ENCODE data around the gene KAT6B. TPM values are rescaled to one million over a fixed set of nuclear protein-coding genes. Genes with fewer than 3 reads are reported as not detected.

The KAT6B gene
- total and polyA plus RNA-seq, 2 donors = 12.2 to 22.1 TPM

DNA sequence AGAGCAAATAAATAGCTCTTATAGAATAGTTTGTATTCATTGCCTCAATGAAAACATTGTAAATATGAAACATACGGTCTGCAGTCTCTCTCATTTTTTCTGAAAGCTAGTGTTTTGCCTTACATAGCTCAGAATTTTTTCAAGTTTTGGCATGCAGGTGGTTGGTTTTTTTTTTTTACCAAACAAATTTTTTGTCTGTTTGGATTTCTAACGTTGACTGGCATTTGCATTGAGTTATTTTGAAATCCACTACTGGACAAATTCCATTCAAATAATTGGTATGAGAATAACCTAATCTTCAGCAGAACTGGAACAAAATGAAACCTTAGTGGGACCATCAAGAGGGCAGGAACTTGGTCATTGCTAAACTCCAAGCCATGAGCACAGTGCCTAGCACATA lies 177.5 kb downstream of the KAT6B start:
- Histone ChIP-seq H3K4me1 (ENCODE audit: control insufficient read depth in 2 of 2, insufficient read depth in 2 of 2, low read length in 2 of 2) (no peaks in the 10 kb centered on the region), H3K9me3 (ENCODE audit: control insufficient read depth in 2 of 2, insufficient read depth in 1 of 2, low read length in 1 of 2) (no peaks in the 10 kb centered on the region), H3K36me3 (ENCODE audit: control insufficient read depth in 2 of 2, insufficient read depth in 2 of 2, low read length in 1 of 2) (peaks cover 5 to 33% of the 10 kb centered on the region in 2 donors), H3K27ac (ENCODE audit: low read depth in 1 of 2, low read length in 1 of 2) (no peak overlapping the region), H3K27me3 (ENCODE audit: control insufficient read depth in 2 of 2, insufficient read depth in 1 of 2, low read length in 1 of 2) (no peaks in the 10 kb centered on the region), H3K4me3 (ENCODE audit: low read length in 2 of 2) (no peak overlapping the region)
- no peak for DNase-seq (ENCODE audit: low read depth in 6 of 9, low spot score in 9 of 9)
- 96% methylated on average over 2 of the region's 2 CpGs for WGBS

DNA sequence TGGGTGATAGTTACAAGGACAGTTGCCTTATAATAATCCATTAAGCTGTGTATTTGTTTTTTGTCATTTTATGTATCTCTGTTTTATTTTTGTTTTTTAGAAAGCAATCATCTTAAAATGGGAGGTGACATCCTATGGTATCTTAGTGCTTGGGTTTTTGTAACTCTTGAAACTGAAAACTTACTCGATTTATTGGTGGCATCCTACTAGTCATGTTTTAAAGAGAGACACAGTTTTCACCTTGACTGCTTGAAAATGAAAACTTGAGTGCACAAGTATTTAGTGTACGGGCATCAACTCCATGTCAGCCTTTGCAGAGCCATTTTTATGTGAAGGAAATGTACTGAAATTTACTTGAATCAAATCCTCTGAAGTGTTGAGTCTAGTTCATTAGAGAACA lies 181.2 kb downstream of the KAT6B start:
- WGBS = 84% methylated on average over 2 of the region's 2 CpGs
- no peak for DNase-seq (ENCODE audit: low read depth in 6 of 9, low spot score in 9 of 9)
- Histone ChIP-seq H3K36me3 (ENCODE audit: control insufficient read depth in 2 of 2, insufficient read depth in 2 of 2, low read length in 1 of 2) (peaks cover 11 to 23% of the 10 kb centered on the region in 2 donors), H3K4me1 (ENCODE audit: control insufficient read depth in 2 of 2, insufficient read depth in 2 of 2, low read length in 2 of 2) (no peaks in the 10 kb centered on the region), H3K9me3 (ENCODE audit: control insufficient read depth in 2 of 2, insufficient read depth in 1 of 2, low read length in 1 of 2) (no peaks in the 10 kb centered on the region), H3K27ac (ENCODE audit: low read depth in 1 of 2, low read length in 1 of 2) (no peak overlapping the region), H3K27me3 (ENCODE audit: control insufficient read depth in 2 of 2, insufficient read depth in 1 of 2, low read length in 1 of 2) (no peaks in the 10 kb centered on the region), H3K4me3 (ENCODE audit: low read length in 2 of 2) (no peak overlapping the region)

DNA sequence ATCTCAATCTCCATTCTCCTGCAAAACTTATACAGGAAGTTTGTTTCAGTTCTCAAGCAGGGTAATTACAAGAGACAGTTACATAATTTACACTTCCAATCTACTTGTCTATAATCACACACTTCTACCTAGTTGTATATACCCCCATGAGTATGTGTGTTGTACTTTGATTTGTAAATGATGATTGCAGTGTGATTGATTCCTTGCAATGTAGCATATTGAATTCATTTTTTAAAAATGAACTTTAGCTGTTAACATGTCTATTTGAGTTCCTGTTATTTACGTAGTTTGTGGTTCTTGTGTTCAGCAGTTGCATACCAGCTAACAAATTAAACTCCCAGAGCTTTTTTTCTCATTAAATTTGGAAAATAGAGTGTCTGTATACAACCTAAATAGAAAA lies 182.6 kb downstream of the KAT6B start:
- H3K27ac ChIP-seq (ENCODE audit: low read depth in 1 of 2, low read length in 1 of 2) = no peak overlapping the region
- H3K9me3 ChIP-seq (ENCODE audit: control insufficient read depth in 2 of 2, insufficient read depth in 1 of 2, low read length in 1 of 2) = no peaks in the 10 kb centered on the region
- 51% methylated on average over 1 of the region's 1 CpG for WGBS
- H3K4me1 ChIP-seq (ENCODE audit: control insufficient read depth in 2 of 2, insufficient read depth in 2 of 2, low read length in 2 of 2) = no peaks in the 10 kb centered on the region
- no peak overlapping the region for H3K4me3 ChIP-seq (ENCODE audit: low read length in 2 of 2)
- H3K27me3 ChIP-seq (ENCODE audit: control insufficient read depth in 2 of 2, insufficient read depth in 1 of 2, low read length in 1 of 2) = no peaks in the 10 kb centered on the region
- no peak for DNase-seq (ENCODE audit: low read depth in 6 of 9, low spot score in 9 of 9)
- peaks cover 11 to 27% of the 10 kb centered on the region in 2 donors for H3K36me3 ChIP-seq (ENCODE audit: control insufficient read depth in 2 of 2, insufficient read depth in 2 of 2, low read length in 1 of 2)

DNA sequence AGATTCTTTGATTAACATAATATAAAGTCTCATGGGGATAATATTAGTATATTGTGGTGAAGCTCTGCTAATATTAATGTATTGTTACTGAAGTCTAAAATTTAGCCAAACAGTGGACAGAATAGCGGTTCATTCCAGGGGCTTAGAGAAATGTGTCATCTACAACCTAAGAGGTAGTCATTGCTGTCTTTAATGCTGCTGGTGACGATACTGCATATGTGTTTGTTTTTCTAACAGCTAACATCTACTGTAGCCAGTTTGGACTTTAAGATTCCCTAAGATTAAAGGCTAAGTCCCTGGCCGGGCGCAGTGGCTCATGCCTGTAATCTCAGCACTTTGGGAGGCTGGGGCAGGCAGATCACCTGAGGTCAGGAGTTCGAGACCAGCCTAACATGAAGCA lies 183.0 kb downstream of the KAT6B start:
- WGBS = 97% methylated on average over 5 of the region's 5 CpGs
- H3K9me3 ChIP-seq (ENCODE audit: control insufficient read depth in 2 of 2, insufficient read depth in 1 of 2, low read length in 1 of 2) = no peaks in the 10 kb centered on the region
- H3K4me1 ChIP-seq (ENCODE audit: control insufficient read depth in 2 of 2, insufficient read depth in 2 of 2, low read length in 2 of 2) = peaks cover 0 to under 1% of the 10 kb centered on the region in 2 donors
- no peak overlapping the region for H3K4me3 ChIP-seq (ENCODE audit: low read length in 2 of 2)
- H3K36me3 ChIP-seq (ENCODE audit: control insufficient read depth in 2 of 2, insufficient read depth in 2 of 2, low read length in 1 of 2) = peaks cover 11 to 24% of the 10 kb centered on the region in 2 donors
- no peak for DNase-seq (ENCODE audit: low read depth in 6 of 9, low spot score in 9 of 9)
- H3K27ac ChIP-seq (ENCODE audit: low read depth in 1 of 2, low read length in 1 of 2) = no peak overlapping the region
- no peaks in the 10 kb centered on the region for H3K27me3 ChIP-seq (ENCODE audit: control insufficient read depth in 2 of 2, insufficient read depth in 1 of 2, low read length in 1 of 2)

DNA sequence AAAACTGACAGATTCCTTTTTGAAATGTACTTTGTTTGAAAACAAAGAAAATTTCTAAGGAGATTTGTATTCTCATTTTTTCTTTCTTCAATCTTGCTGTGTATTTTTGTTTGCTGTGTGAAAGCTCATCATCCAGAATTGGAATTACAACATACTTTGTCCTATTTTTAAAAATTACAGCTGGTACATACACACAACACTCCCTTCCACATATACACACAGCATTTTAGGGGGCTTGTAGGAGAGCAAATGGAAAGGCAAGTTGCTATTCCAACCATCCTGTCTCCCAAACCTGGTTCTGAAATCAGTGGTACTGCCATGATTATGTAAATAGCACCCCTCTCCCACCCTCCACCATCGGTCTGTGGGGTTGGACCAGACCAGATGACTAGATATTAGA lies 184.0 kb downstream of the KAT6B start:
- H3K9me3 ChIP-seq (ENCODE audit: control insufficient read depth in 2 of 2, insufficient read depth in 1 of 2, low read length in 1 of 2) = no peaks in the 10 kb centered on the region
- no peak overlapping the region for H3K27ac ChIP-seq (ENCODE audit: low read depth in 1 of 2, low read length in 1 of 2)
- peaks cover 0 to 6% of the 10 kb centered on the region in 2 donors for H3K4me1 ChIP-seq (ENCODE audit: control insufficient read depth in 2 of 2, insufficient read depth in 2 of 2, low read length in 2 of 2)
- H3K27me3 ChIP-seq (ENCODE audit: control insufficient read depth in 2 of 2, insufficient read depth in 1 of 2, low read length in 1 of 2) = no peaks in the 10 kb centered on the region
- WGBS = 95% methylated on average over 1 of the region's 1 CpG
- DNase-seq (ENCODE audit: low read depth in 6 of 9, low spot score in 9 of 9) = no peak
- H3K36me3 ChIP-seq (ENCODE audit: control insufficient read depth in 2 of 2, insufficient read depth in 2 of 2, low read length in 1 of 2) = peaks cover 11 to 22% of the 10 kb centered on the region in 2 donors
- no peak overlapping the region for H3K4me3 ChIP-seq (ENCODE audit: low read length in 2 of 2)

DNA sequence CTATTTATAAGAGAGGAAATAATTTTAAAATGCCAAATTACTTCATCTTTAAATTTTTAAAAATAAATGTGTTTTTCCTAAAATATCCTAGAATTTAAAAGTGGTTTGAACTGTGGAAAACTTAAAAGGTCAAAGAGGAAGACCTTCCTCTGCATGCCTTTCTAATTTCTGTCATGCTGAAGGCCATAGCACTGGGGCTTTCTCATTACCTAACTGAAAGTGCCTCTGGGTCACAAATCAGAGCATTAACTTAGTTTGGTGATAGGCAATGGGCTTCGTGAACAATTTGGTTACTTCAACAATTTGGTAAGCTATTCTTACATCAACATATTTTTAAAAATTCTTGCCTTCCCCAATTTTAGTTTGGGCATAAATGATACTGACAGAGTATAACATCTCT lies 184.8 kb downstream of the KAT6B start:
- Histone ChIP-seq H3K4me3 (ENCODE audit: low read length in 2 of 2) (no peak overlapping the region), H3K36me3 (ENCODE audit: control insufficient read depth in 2 of 2, insufficient read depth in 2 of 2, low read length in 1 of 2) (peaks cover 11 to 22% of the 10 kb centered on the region in 2 donors), H3K4me1 (ENCODE audit: control insufficient read depth in 2 of 2, insufficient read depth in 2 of 2, low read length in 2 of 2) (peaks cover 0 to 6% of the 10 kb centered on the region in 2 donors), H3K27me3 (ENCODE audit: control insufficient read depth in 2 of 2, insufficient read depth in 1 of 2, low read length in 1 of 2) (no peaks in the 10 kb centered on the region), H3K9me3 (ENCODE audit: control insufficient read depth in 2 of 2, insufficient read depth in 1 of 2, low read length in 1 of 2) (no peaks in the 10 kb centered on the region), H3K27ac (ENCODE audit: low read depth in 1 of 2, low read length in 1 of 2) (no peak overlapping the region)
- 96% methylated on average over 1 of the region's 1 CpG for WGBS
- no peak for DNase-seq (ENCODE audit: low read depth in 6 of 9, low spot score in 9 of 9)

DNA sequence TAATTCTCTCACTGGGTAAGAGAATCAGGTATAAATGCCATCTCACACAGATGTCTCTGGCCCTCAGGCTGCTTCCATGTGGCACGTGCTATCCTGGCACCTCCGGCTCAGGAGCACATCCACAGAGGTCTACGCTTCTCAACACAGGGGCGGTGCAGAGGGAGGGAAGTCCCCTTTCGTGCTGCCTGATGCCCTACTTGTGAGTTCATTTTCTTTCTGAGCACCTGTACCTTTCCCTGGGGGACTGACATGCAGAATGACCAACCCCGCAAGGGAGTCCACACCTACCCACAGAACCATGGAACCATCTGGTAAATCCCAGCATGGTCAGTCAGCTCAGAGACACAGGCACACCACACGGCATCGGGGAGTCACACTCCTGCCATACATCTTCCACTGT lies 186.1 kb downstream of the KAT6B start:
- Histone ChIP-seq H3K4me1 (ENCODE audit: control insufficient read depth in 2 of 2, insufficient read depth in 2 of 2, low read length in 2 of 2) (peaks cover 0 to 6% of the 10 kb centered on the region in 2 donors), H3K36me3 (ENCODE audit: control insufficient read depth in 2 of 2, insufficient read depth in 2 of 2, low read length in 1 of 2) (peaks cover 6 to 19% of the 10 kb centered on the region in 2 donors), H3K27ac (ENCODE audit: low read depth in 1 of 2, low read length in 1 of 2) (no peak overlapping the region), H3K27me3 (ENCODE audit: control insufficient read depth in 2 of 2, insufficient read depth in 1 of 2, low read length in 1 of 2) (no peaks in the 10 kb centered on the region), H3K9me3 (ENCODE audit: control insufficient read depth in 2 of 2, insufficient read depth in 1 of 2, low read length in 1 of 2) (no peaks in the 10 kb centered on the region), H3K4me3 (ENCODE audit: low read length in 2 of 2) (no peak overlapping the region)
- WGBS = 99% methylated on average over 8 of the region's 8 CpGs
- no peak for DNase-seq (ENCODE audit: low read depth in 6 of 9, low spot score in 9 of 9)

DNA sequence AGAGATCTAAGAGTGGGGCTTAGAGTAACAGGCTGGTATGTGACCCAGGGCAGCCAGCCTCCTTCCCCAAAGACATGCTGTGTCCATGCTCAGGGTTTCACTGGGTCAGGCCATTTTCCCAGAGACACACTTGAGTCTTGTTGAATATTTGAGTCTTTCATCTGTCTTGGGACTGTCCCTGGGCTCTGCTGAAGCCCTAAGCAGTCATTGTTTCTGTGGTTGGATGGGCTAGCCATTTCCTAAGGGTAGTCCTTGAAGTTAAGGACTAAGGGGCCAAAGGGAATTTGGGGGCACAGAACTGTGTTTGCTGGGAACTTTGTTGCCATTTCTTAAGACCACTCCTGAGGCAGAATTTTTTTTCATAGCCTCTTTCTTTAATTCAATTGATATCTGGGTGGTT lies 186.6 kb downstream of the KAT6B start:
- DNase-seq (ENCODE audit: low read depth in 6 of 9, low spot score in 9 of 9) = no peak
- H3K36me3 ChIP-seq (ENCODE audit: control insufficient read depth in 2 of 2, insufficient read depth in 2 of 2, low read length in 1 of 2) = peaks cover 6 to 23% of the 10 kb centered on the region in 2 donors
- no peaks in the 10 kb centered on the region for H3K9me3 ChIP-seq (ENCODE audit: control insufficient read depth in 2 of 2, insufficient read depth in 1 of 2, low read length in 1 of 2)
- no peaks in the 10 kb centered on the region for H3K27me3 ChIP-seq (ENCODE audit: control insufficient read depth in 2 of 2, insufficient read depth in 1 of 2, low read length in 1 of 2)
- peaks cover 0 to 7% of the 10 kb centered on the region in 2 donors for H3K4me1 ChIP-seq (ENCODE audit: control insufficient read depth in 2 of 2, insufficient read depth in 2 of 2, low read length in 2 of 2)
- H3K4me3 ChIP-seq (ENCODE audit: low read length in 2 of 2) = no peak overlapping the region
- no peak overlapping the region for H3K27ac ChIP-seq (ENCODE audit: low read depth in 1 of 2, low read length in 1 of 2)

DNA sequence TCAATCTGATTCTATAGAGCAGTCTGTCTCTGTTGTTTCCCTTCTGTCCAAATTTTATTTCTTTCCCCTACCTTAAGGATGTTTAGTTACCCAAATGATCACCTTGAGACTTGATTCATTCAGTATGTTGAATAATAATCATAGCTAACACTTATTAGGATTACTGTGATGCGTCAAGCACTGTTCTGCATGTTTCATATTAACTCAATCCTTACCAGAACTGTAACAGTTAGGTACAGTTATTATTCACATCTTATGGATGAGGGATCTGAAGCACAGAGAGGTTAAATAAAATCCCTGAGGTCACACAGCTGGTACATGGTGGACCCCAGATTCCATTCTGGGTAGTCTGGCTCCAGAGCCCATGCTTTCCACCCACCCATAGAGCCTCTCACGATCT lies 187.1 kb downstream of the KAT6B start:
- Histone ChIP-seq H3K4me3 (ENCODE audit: low read length in 2 of 2) (no peak overlapping the region), H3K27me3 (ENCODE audit: control insufficient read depth in 2 of 2, insufficient read depth in 1 of 2, low read length in 1 of 2) (no peaks in the 10 kb centered on the region), H3K36me3 (ENCODE audit: control insufficient read depth in 2 of 2, insufficient read depth in 2 of 2, low read length in 1 of 2) (peaks cover 6 to 24% of the 10 kb centered on the region in 2 donors), H3K9me3 (ENCODE audit: control insufficient read depth in 2 of 2, insufficient read depth in 1 of 2, low read length in 1 of 2) (no peaks in the 10 kb centered on the region), H3K4me1 (ENCODE audit: control insufficient read depth in 2 of 2, insufficient read depth in 2 of 2, low read length in 2 of 2) (peaks cover 0 to 11% of the 10 kb centered on the region in 2 donors), H3K27ac (ENCODE audit: low read depth in 1 of 2, low read length in 1 of 2) (no peak overlapping the region)
- no peak for DNase-seq (ENCODE audit: low read depth in 6 of 9, low spot score in 9 of 9)
- WGBS = 96% methylated on average over 2 of the region's 2 CpGs

All from thymus (tissue), 11 donors.